Endothelial cell of umbilical vein (primary cell): ENCODE results near the gene ATXN10. TPM values are rescaled to one million over a fixed set of nuclear protein-coding genes. Genes with fewer than 3 reads are reported as not detected.

Source experiments
- BruUV-seq: library from RNA; stranded (reverse); fragments of 400-500 nt; replicated peaks from 2 replicates; lab custom pipeline; 2021; lab: Mats Ljungman, UMichigan
- CTCF ChIA-PET: fragments of 300-600, 350-600 bp; sonication (Branson Sonifier 250); formaldehyde crosslinking; loops from one replicate; lab custom pipeline; 2021; ENCODE audit warnings: antibody characterized with exemption, inconsistent platforms; lab: Charles Lee
- POLR2A ChIA-PET: fragments of 300-600, 350-600 bp; sonication (Branson Sonifier 250); formaldehyde crosslinking; loops from one replicate; lab custom pipeline; 2021; ENCODE audit warnings: antibody characterized with exemption, inconsistent platforms; lab: Charles Lee
- DNase-seq: peaks from one replicate; pipeline ENCODE4 v3.0.0-alpha.2; 2011; ENCODE audit warnings: low read depth, low spot score
- FAIRE-seq: peaks from 2 replicates; lab custom pipeline; 2011; peaks lifted over from hg19 to GRCh38; lab: Jason Lieb, UNC
- H2AFZ ChIP-seq: 2 replicates; pipeline ENCODE4 v1.6.0; 2012; ENCODE audit warnings: low read depth, low read length, control low read depth, inconsistent platforms
- H3K27ac ChIP-seq: 2 replicates; pipeline ENCODE4 v1.5.1; 2011; ENCODE audit warnings: low read depth, mild to moderate bottlenecking, control low read depth, low read length, moderate library complexity; ENCODE audit not compliant: insufficient read depth
- H3K27me3 ChIP-seq, 2 experiments: 2 replicates each; pipeline versions ENCODE4 v1.6.0 to v1.6.1; 2011; ENCODE audit warnings: low read length in 2 of 2, mixed read lengths in 1 of 2; ENCODE audit not compliant: control insufficient read depth in 2 of 2, insufficient read depth in 2 of 2
- H3K36me3 ChIP-seq, 2 experiments: 2 replicates in 1 of 2; 3 replicates in 1 of 2; pipeline ENCODE4 v1.5.1; 2011; ENCODE audit warnings: low read length in 2 of 2, mild to moderate bottlenecking in 1 of 2, moderate library complexity in 1 of 2; ENCODE audit not compliant: control insufficient read depth in 2 of 2, insufficient read depth in 2 of 2; ENCODE audit errors: extremely low read depth in 1 of 2
- H3K4me1 ChIP-seq: 3 replicates; pipeline ENCODE4 v1.5.1; 2011; ENCODE audit warnings: mild to moderate bottlenecking, low read length; ENCODE audit not compliant: control insufficient read depth, insufficient read depth; ENCODE audit errors: extremely low read depth
- H3K4me2 ChIP-seq: 2 replicates; pipeline ENCODE4 v1.6.1; 2011; ENCODE audit warnings: low read length, control low read depth, mixed read lengths; ENCODE audit not compliant: insufficient read depth
- H3K4me3 ChIP-seq, 3 experiments: fragments of 200-600 bp in 1 of 3; sonication (generic), shearing (Covaris generic) in 1 of 3; replicated peaks in 1 of 3; 2 replicates each; pipeline ENCODE4 v1.5.1; 2011 to 2016; ENCODE audit warnings: control low read depth in 3 of 3, low read length in 3 of 3, mild to moderate bottlenecking in 2 of 3, inconsistent platforms in 1 of 3, low read depth in 1 of 3, moderate library complexity in 1 of 3; ENCODE audit not compliant: insufficient read depth in 1 of 3
- H3K79me2 ChIP-seq: 2 replicates; pipeline ENCODE4 v1.6.0; 2012; ENCODE audit warnings: low read length, inconsistent platforms; ENCODE audit not compliant: control insufficient read depth, insufficient read depth
- H3K9ac ChIP-seq: replicated peaks from 2 replicates; pipeline ENCODE3; 2011; ENCODE audit warnings: low read length, control low read depth; ENCODE audit not compliant: insufficient read depth; ENCODE audit errors: extremely low read depth
- H3K9me1 ChIP-seq: replicated peaks from 3 replicates; pipeline ENCODE4 v1.6.0; 2011; ENCODE audit warnings: mild to moderate bottlenecking, low read length; ENCODE audit not compliant: control insufficient read depth, insufficient read depth; ENCODE audit errors: extremely low read depth
- H3K9me3 ChIP-seq: replicated peaks from 2 replicates; pipeline ENCODE4 v1.5.1; 2012; ENCODE audit warnings: low read length, inconsistent platforms; ENCODE audit not compliant: control insufficient read depth, insufficient read depth
- H4K20me1 ChIP-seq: replicated peaks from 2 replicates; pipeline ENCODE3; 2011; ENCODE audit warnings: mild to moderate bottlenecking, low read length; ENCODE audit not compliant: control insufficient read depth, insufficient read depth; ENCODE audit errors: extremely low read depth
- CTCF ChIP-seq, 2 donors: IDR thresholded peaks; 1 replicate in 1 of 2; 2 replicates in 1 of 2; pipeline ENCODE4 v1.5.1; 2011; ENCODE audit warnings: low read length in 2 of 2, mild to moderate bottlenecking in 2 of 2, moderate library complexity in 2 of 2, control low read depth in 1 of 2, inconsistent platforms in 1 of 2, low read depth in 1 of 2; ENCODE audit not compliant: insufficient read depth in 1 of 2; ENCODE audit errors: extremely low read depth in 1 of 2
- EZH2 ChIP-seq: IDR thresholded peaks from 2 replicates; pipeline ENCODE4 v1.6.1; 2012; ENCODE audit warnings: borderline replicate concordance, low read depth, mild to moderate bottlenecking, moderate library complexity, low read length, inconsistent platforms; ENCODE audit not compliant: severe bottlenecking
- FOS ChIP-seq: IDR thresholded peaks from 2 replicates; pipeline ENCODE4 v1.6.1; 2011; ENCODE audit warnings: mild to moderate bottlenecking, low read length, moderate library complexity, borderline replicate concordance; ENCODE audit not compliant: insufficient read depth
- GATA2 ChIP-seq: IDR thresholded peaks from 2 replicates; pipeline ENCODE4 v1.7.0; 2011; ENCODE audit warnings: low read depth, mild to moderate bottlenecking, moderate library complexity, mixed read lengths, low read length; ENCODE audit not compliant: insufficient read length, insufficient read depth
- JUN ChIP-seq: IDR thresholded peaks from 2 replicates; pipeline ENCODE4 v1.6.1; 2011; ENCODE audit warnings: borderline replicate concordance, low read depth; ENCODE audit not compliant: insufficient read length, insufficient read depth
- MAX ChIP-seq: IDR thresholded peaks from 2 replicates; pipeline ENCODE4 v1.6.1; 2011; ENCODE audit not compliant: insufficient read depth, insufficient read length
- MYC ChIP-seq: IDR thresholded peaks from one replicate; pipeline ENCODE4 v1.6.1; 2011; ENCODE audit warnings: mild to moderate bottlenecking, low read depth, low read length
- POLR2A ChIP-seq: IDR thresholded peaks from 2 replicates; pipeline ENCODE4 v1.6.1; 2012; ENCODE audit warnings: low read depth, mild to moderate bottlenecking, control low read depth, low read length
- POLR2AphosphoS5 ChIP-seq: IDR thresholded peaks from 2 replicates; pipeline ENCODE4 v1.6.1; 2012; ENCODE audit warnings: low read depth, mild to moderate bottlenecking, control low read depth, low read length, moderate library complexity; ENCODE audit not compliant: insufficient read depth
- dilution Hi-C: fragments of 300-500 bp; cut with MboI; formaldehyde crosslinking; loops from one replicate; pipeline ENCODE4 v1.15.0; 2019; ENCODE audit warnings: low sequenced_read_pairs; ENCODE audit not compliant: extremely low pct_ligation_motif_present
- intact Hi-C: fragments of 100-400 bp; cut with micrococcal nuclease; formaldehyde crosslinking; loops from one replicate; pipeline ENCODE4 v1.10.0; 2022
- polyA plus RNA-seq, 4 experiments: library from polyadenylated mRNA; depleted of rRNA in 3 of 4; stranded (reverse) in 3 of 4; unstranded in 1 of 4; fragments of >200 nt; gene quantifications; 2 replicates each; pipeline versions ENCODE4 v1.2.1 to v1.2.3, GENCODE V29; 2011 to 2012; ENCODE audit warnings: missing spikeins in 1 of 4
- total RNA-seq: library from RNA; stranded (reverse); gene quantifications from 2 replicates; pipeline ENCODE4 v1.2.3, GENCODE V29; 2021

The ATXN10 gene
- total and polyA plus RNA-seq, 2 donors (not counting 3 experiments of a cell fraction or from before 2014, with no cell fraction given) = 73.2 to 91.9 TPM

- TF ChIP-seq CTCF (IDR thresholded peaks at IDR 0.05; ENCODE audit: extremely low read depth in 1 of 2, insufficient read depth in 1 of 2, low read depth in 1 of 2, low read length in 2 of 2) = no peak
- TF ChIP-seq JUN = no peak
- Histone ChIP-seq H3K4me3 (no peak overlapping the region), H2AFZ (no peak overlapping the region), H3K9ac (no peak overlapping the region), H3K27me3 (peaks cover 32 to 37% of the 10 kb centered on the region in 2 experiments), H3K9me1 (no peaks in the 10 kb centered on the region), H3K4me1 (no peaks in the 10 kb centered on the region), H3K79me2 (no peaks in the 10 kb centered on the region), H3K27ac (no peak overlapping the region), H3K36me3 (no peaks in the 10 kb centered on the region), H4K20me1 (no peaks in the 10 kb centered on the region), H3K4me2 (no peak overlapping the region), H3K9me3 (no peaks in the 10 kb centered on the region)
- no TSS peak for BruUV-seq
- dilution Hi-C loops (no loop called here), intact Hi-C loops (no loop called here)
- CTCF ChIA-PET = no interaction called here
- POLR2A ChIA-PET = no interaction called here
- DNase-seq = no peak
- no peak for FAIRE-seq
These were observed 40.3 kb upstream of the ATXN10 start for GRCh38 chr22:45631140-45631840.

GRCh38 chr22:45631841-45632238 lies 39.8 kb upstream of the ATXN10 start:
- FAIRE-seq (no peak), DNase-seq (no peak)
- H3K4me2 ChIP-seq = no peak overlapping the region
- H3K9me1 ChIP-seq = no peaks in the 10 kb centered on the region
- BruUV-seq = no TSS peak
- no peaks in the 10 kb centered on the region for H4K20me1 ChIP-seq
- no peaks in the 10 kb centered on the region for H3K9me3 ChIP-seq
- H3K27me3 ChIP-seq = peaks cover 33 to 40% of the 10 kb centered on the region in 2 experiments
- no peak overlapping the region for H3K4me3 ChIP-seq
- ChIA-PET POLR2A (no interaction called here), CTCF (no interaction called here)
- H3K79me2 ChIP-seq = no peaks in the 10 kb centered on the region
- no peak overlapping the region for H3K27ac ChIP-seq
- no peak for TF ChIP-seq POLR2AphosphoS5
- TF ChIP-seq MAX = no peak
- TF ChIP-seq FOS = no peak
- TF ChIP-seq MYC = no peak
- TF ChIP-seq EZH2 = no peak
- no peak for TF ChIP-seq GATA2
- no peak for TF ChIP-seq POLR2A
- TF ChIP-seq CTCF (IDR thresholded peaks at IDR 0.05; ENCODE audit: extremely low read depth in 1 of 2, insufficient read depth in 1 of 2, low read depth in 1 of 2, low read length in 2 of 2) = no peak
- no peak for TF ChIP-seq JUN
- intact Hi-C loops (no loop called here), dilution Hi-C loops (no loop called here)
- no peaks in the 10 kb centered on the region for H3K4me1 ChIP-seq
- H3K36me3 ChIP-seq = no peaks in the 10 kb centered on the region
- H3K9ac ChIP-seq = no peak overlapping the region
- H2AFZ ChIP-seq = no peak overlapping the region
